K562 (cell line): ENCODE results near the gene RBKS. TPM values are rescaled to one million over a fixed set of nuclear protein-coding genes. Genes with fewer than 3 reads are reported as not detected.
A peak's percentile ranks its signal among the peaks of the same experiment; 100 is the strongest.

Source experiments
- BCL6 ChIP-seq: fragments of 250-450 bp; sonication (Bioruptor Pico); IDR thresholded peaks from 2 replicates; pipeline ENCODE4 v1.4.0; 2020
- CHD1 ChIP-seq: fragments of 200-600 bp; sonication (generic); IDR thresholded peaks from one replicate; pipeline ENCODE4 v1.6.1; 2012; ENCODE audit warnings: mild to moderate bottlenecking, moderate library complexity, low read length, inconsistent platforms
- CREB1 ChIP-seq, 2 experiments: sonication (generic) in 1 of 2; formaldehyde crosslinking in 1 of 2; IDR thresholded peaks; 2 replicates each; pipeline versions ENCODE4 v1.6.1 to v1.8.0; 2012 to 2022; ENCODE audit warnings: inconsistent platforms in 1 of 2, mild to moderate bottlenecking in 1 of 2, missing genetic modification reagents in 1 of 2, moderate library complexity in 1 of 2
- E2F1 ChIP-seq: sonication (generic); formaldehyde crosslinking; IDR thresholded peaks from 2 replicates; pipeline ENCODE4 v1.8.1; 2023; ENCODE audit warnings: mild to moderate bottlenecking, missing genetic modification reagents, moderate library complexity
- HMG20A ChIP-seq: fragments of 450-650 bp; formaldehyde crosslinking; conservative IDR thresholded peaks from 2 replicates; pipeline ENCODE4 v1.4.0; 2020; ENCODE audit warnings: mild to moderate bottlenecking, mixed read lengths
- MAFG ChIP-seq: fragments of 450-650 bp; conservative IDR thresholded peaks from 2 replicates; pipeline ENCODE4 v1.6.1; 2016; ENCODE audit warnings: missing genetic modification characterization, missing compliant biosample characterization
- MEF2D ChIP-seq: conservative IDR thresholded peaks from 2 replicates; pipeline ENCODE4 v1.6.1; 2016; ENCODE audit warnings: low read depth, missing genetic modification characterization, missing compliant biosample characterization
- NFIC ChIP-seq: fragments of 450-650 bp; IDR thresholded peaks from 2 replicates; pipeline ENCODE4 v1.6.1; 2017; ENCODE audit warnings: mild to moderate bottlenecking, inconsistent platforms
- NUFIP1 ChIP-seq: fragments of 450-650 bp; IDR thresholded peaks from 2 replicates; pipeline ENCODE4 v1.6.1; 2018; ENCODE audit not compliant: partially characterized antibody
- PHB2 ChIP-seq: fragments of 450-650 bp; IDR thresholded peaks from 2 replicates; pipeline ENCODE4 v1.6.1; 2017; ENCODE audit warnings: low read depth
- TBL1XR1 ChIP-seq, 2 experiments: IDR thresholded peaks; 2 replicates each; pipeline ENCODE4 v1.6.1; 2012; ENCODE audit warnings: improper control_type of control experiment in 2 of 2, low read length in 2 of 2, mild to moderate bottlenecking in 1 of 2
- U2AF2 ChIP-seq: fragments of 200-400 bp; formaldehyde crosslinking; optimal IDR thresholded peaks from 2 replicates; pipeline ENCODE3; 2017; ENCODE audit warnings: low read depth, mild to moderate bottlenecking, low read length
- ZNF12 ChIP-seq: sonication (generic); formaldehyde crosslinking; IDR thresholded peaks from 2 replicates; pipeline ENCODE4 v1.4.0; 2020; ENCODE audit warnings: mild to moderate bottlenecking, missing genetic modification reagents
- ZNF830 ChIP-seq: fragments of 250-450 bp; sonication (Bioruptor Pico); IDR thresholded peaks from 2 replicates; pipeline ENCODE4 v1.5.0; 2021; ENCODE audit warnings: mild to moderate bottlenecking
- polyA plus RNA-seq, 8 experiments: library from polyadenylated mRNA; depleted of rRNA in 4 of 8; stranded (reverse) in 5 of 8; unstranded in 3 of 8; fragments of >200 nt; fragmentation: Nextera tagmentation in 2 of 8; fragmentation: Illumina TruSeq in 1 of 8; extraction: Ambion mirVana in 2 of 8; extraction: Trizol in 1 of 8; gene quantifications; 2 replicates each; pipeline versions ENCODE4 v1.2.1 to v1.2.3, GENCODE V29; 2011 to 2014; ENCODE audit warnings: inconsistent platforms in 1 of 8, missing spikeins in 1 of 8
- total RNA-seq, 7 experiments: library from RNA; depleted of rRNA in 6 of 7; stranded (reverse); fragments of >200 nt in 6 of 7; fragmentation: Illumina TruSeq in 2 of 7; extraction: Trizol in 2 of 7; gene quantifications; 2 replicates each; pipeline versions ENCODE4 v1.2.1 to v1.2.3, GENCODE V29; 2011 to 2021; ENCODE audit warnings: low replicate concordance in 1 of 7
- TF ChIP-seq, protein P1 (sequence below), 2 experiments: fragments of 450-650 bp in 1 of 2; IDR thresholded peaks; 2 replicates each; pipeline ENCODE4 v1.6.1; 2011 to 2017; ENCODE audit warnings: low read depth in 2 of 2, antibody characterized with exemption in 1 of 2, borderline replicate concordance in 1 of 2, low read length in 1 of 2, mild to moderate bottlenecking in 1 of 2, mixed read lengths in 1 of 2; ENCODE audit not compliant: control insufficient read depth in 1 of 2
- TF ChIP-seq, protein P2 (sequence below): conservative IDR thresholded peaks from 2 replicates; pipeline ENCODE4 v1.6.1; 2011; ENCODE audit warnings: low read depth, mild to moderate bottlenecking, low read length; ENCODE audit not compliant: control insufficient read depth
- TF ChIP-seq, protein P3 (sequence below): sonication (generic); formaldehyde crosslinking; IDR thresholded peaks from 2 replicates; pipeline ENCODE4 v1.8.0; 2022; ENCODE audit warnings: mild to moderate bottlenecking, low read depth, missing genetic modification reagents
- TF ChIP-seq, protein P4 (sequence below): fragments of 250-450 bp; sonication (Bioruptor Pico); IDR thresholded peaks from 2 replicates; pipeline ENCODE4 v1.5.0; 2022; ENCODE audit warnings: mild to moderate bottlenecking

RBKS gene
- total and polyA plus RNA-seq, 9 of the 15 experiments (the other 6 are each of a cell fraction or from before 2014, with no cell fraction given) = 0.06 to 0.39 (median 0.19) TPM

DNA sequence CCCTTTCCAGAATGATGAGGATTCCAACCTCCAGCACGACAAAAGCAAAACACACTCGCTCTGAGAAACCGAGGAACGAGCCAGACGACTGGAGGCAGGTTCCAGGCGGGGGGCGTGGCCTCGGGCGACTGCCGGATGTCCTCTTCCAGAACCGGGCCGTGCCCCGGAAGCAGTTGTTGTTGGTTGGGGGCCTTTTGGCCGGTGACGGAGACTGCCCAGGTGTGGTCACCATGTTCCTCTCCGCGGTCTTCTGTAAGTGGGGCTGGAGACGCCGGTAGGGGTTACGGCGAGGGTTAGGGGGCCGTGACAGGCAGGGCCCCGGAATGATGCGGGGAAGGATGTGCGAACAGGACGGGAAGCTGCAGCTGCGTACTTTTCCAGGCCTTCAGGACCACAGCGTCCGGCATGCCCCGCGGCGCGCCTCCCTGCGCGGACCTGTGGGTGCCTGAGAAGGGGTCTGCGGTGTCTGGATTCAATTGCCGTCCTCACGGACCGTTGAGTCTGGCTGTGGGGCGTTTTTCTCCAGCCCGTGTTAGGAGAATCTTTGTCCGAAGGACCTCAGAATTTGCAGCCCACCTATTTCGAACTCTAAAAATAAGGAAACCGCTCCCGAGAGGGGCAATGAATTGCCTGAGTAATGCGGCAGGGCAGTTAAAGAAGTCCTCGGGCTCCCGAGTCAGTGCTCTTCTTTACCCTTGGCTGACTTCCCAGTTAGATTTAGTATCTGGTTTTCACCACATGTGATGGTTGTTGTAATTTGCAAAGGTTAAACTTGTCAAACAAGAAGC is 118.4 kb downstream of the RBKS start, which contains the start of gene MRPL33 (continued):
- TF ChIP-seq, protein P1, sequence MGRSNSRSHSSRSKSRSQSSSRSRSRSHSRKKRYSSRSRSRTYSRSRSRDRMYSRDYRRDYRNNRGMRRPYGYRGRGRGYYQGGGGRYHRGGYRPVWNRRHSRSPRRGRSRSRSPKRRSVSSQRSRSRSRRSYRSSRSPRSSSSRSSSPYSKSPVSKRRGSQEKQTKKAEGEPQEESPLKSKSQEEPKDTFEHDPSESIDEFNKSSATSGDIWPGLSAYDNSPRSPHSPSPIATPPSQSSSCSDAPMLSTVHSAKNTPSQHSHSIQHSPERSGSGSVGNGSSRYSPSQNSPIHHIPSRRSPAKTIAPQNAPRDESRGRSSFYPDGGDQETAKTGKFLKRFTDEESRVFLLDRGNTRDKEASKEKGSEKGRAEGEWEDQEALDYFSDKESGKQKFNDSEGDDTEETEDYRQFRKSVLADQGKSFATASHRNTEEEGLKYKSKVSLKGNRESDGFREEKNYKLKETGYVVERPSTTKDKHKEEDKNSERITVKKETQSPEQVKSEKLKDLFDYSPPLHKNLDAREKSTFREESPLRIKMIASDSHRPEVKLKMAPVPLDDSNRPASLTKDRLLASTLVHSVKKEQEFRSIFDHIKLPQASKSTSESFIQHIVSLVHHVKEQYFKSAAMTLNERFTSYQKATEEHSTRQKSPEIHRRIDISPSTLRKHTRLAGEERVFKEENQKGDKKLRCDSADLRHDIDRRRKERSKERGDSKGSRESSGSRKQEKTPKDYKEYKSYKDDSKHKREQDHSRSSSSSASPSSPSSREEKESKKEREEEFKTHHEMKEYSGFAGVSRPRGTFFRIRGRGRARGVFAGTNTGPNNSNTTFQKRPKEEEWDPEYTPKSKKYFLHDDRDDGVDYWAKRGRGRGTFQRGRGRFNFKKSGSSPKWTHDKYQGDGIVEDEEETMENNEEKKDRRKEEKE (IDR thresholded peaks at IDR 0.05; ENCODE audit: borderline replicate concordance in 1 of 2, control insufficient read depth in 1 of 2, low read depth in 2 of 2, low read length in 1 of 2) = no peak
- TF ChIP-seq ZNF12 (no peak), MAFG (tag) (no peak), U2AF2 (no peak), CREB1 (IDR thresholded peaks at IDR 0.05) (peak; percentile 44), CREB1 (CRISPR knock-in tag; IDR thresholded peaks at IDR 0.05) (no peak; the same call in 1 of the 2 replicates), ZNF830 (CRISPR knock-in tag) (no peak), NFIC (peak; percentile 47), E2F1 (CRISPR knock-in tag) (no peak; the same call in 1 of the 2 replicates), PHB2 (no peak), BCL6 (no peak), TBL1XR1 (IDR thresholded peaks at IDR 0.05; ENCODE audit: low read length in 2 of 2) (peak in 1 of 2 experiments; percentile 32; a peak in 1 of 4 replicates), CHD1 (no peak), HMG20A (CRISPR knock-in tag) (no peak), MEF2D (tag) (no peak), NUFIP1 (no peak)
- TF ChIP-seq, protein P2, sequence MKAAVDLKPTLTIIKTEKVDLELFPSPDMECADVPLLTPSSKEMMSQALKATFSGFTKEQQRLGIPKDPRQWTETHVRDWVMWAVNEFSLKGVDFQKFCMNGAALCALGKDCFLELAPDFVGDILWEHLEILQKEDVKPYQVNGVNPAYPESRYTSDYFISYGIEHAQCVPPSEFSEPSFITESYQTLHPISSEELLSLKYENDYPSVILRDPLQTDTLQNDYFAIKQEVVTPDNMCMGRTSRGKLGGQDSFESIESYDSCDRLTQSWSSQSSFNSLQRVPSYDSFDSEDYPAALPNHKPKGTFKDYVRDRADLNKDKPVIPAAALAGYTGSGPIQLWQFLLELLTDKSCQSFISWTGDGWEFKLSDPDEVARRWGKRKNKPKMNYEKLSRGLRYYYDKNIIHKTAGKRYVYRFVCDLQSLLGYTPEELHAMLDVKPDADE = peak; percentile 56; the same call in 1 of the 2 replicates
- TF ChIP-seq, protein P3, sequence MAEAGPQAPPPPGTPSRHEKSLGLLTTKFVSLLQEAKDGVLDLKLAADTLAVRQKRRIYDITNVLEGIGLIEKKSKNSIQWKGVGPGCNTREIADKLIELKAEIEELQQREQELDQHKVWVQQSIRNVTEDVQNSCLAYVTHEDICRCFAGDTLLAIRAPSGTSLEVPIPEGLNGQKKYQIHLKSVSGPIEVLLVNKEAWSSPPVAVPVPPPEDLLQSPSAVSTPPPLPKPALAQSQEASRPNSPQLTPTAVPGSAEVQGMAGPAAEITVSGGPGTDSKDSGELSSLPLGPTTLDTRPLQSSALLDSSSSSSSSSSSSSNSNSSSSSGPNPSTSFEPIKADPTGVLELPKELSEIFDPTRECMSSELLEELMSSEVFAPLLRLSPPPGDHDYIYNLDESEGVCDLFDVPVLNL = no peak
- TF ChIP-seq, protein P4, sequence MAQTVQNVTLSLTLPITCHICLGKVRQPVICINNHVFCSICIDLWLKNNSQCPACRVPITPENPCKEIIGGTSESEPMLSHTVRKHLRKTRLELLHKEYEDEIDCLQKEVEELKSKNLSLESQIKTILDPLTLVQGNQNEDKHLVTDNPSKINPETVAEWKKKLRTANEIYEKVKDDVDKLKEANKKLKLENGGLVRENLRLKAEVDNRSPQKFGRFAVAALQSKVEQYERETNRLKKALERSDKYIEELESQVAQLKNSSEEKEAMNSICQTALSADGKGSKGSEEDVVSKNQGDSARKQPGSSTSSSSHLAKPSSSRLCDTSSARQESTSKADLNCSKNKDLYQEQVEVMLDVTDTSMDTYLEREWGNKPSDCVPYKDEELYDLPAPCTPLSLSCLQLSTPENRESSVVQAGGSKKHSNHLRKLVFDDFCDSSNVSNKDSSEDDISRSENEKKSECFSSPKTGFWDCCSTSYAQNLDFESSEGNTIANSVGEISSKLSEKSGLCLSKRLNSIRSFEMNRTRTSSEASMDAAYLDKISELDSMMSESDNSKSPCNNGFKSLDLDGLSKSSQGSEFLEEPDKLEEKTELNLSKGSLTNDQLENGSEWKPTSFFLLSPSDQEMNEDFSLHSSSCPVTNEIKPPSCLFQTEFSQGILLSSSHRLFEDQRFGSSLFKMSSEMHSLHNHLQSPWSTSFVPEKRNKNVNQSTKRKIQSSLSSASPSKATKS (CRISPR knock-in tag) = no peak
